ENCODE measurements around the gene DDB1. TPM values are rescaled to one million over a fixed set of nuclear protein-coding genes. Genes with fewer than 3 reads are reported as not detected.

Gene DDB1
- polyA plus RNA-seq, 1 donor from 2014 or later, result 203 TPM

DNA sequence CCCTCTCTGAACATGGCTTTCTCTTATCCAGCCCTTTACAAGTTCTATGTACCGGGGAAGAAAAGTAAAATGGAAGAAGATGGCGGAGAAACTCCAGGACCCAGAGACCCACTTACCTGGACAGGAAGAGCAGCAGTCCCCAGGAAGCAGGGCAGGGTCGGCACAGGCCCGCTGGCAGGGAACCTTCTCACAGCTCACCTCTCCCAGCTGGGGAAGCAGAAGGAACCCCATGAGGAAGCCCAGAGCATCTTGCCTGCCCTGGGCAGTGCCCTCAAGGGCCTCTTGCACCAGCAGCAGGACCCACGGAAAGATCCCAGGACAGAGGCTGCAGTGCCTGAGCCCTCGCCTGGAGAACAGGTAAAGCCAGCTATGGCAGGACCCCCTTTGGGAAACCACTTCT, 68.5 kb downstream of the DDB1 start:
- Histone ChIP-seq H3K4me3 (ENCODE audit: low read length) (no peak overlapping the region), H3F3A (ENCODE audit: insufficient read depth, low read length, poor library complexity, severe bottlenecking) (no peaks in the 10 kb centered on the region), H3K4me2 (ENCODE audit: low read length) (no peak overlapping the region), H3K27me3 (ENCODE audit: insufficient read depth, low read depth, low read length) (no peaks in the 10 kb centered on the region), H4K20me1 (ENCODE audit: insufficient read depth) (no peaks in the 10 kb centered on the region), H3K9me2 (ENCODE audit: insufficient read depth, low read length) (no peaks in the 10 kb centered on the region), H3K9me3 (ENCODE audit: low read length) (no peaks in the 10 kb centered on the region), H3K79me2 (replicated peaks; ENCODE audit: insufficient read depth, low read length) (no peaks in the 10 kb centered on the region), H3K27ac (ENCODE audit: low read length) (no peak overlapping the region), H3K9ac (ENCODE audit: low read length) (no peak overlapping the region), H3K36me3 (ENCODE audit: insufficient read depth, low read length) (no peaks in the 10 kb centered on the region), H2AFZ (ENCODE audit: low read depth, low read length) (no peak overlapping the region)
- no peak for TF ChIP-seq RAD21 (conservative IDR thresholded peaks at IDR 0.05)
- TF ChIP-seq POLR2AphosphoS5 (IDR thresholded peaks at IDR 0.05), result no peak
- TF ChIP-seq, protein P1, sequence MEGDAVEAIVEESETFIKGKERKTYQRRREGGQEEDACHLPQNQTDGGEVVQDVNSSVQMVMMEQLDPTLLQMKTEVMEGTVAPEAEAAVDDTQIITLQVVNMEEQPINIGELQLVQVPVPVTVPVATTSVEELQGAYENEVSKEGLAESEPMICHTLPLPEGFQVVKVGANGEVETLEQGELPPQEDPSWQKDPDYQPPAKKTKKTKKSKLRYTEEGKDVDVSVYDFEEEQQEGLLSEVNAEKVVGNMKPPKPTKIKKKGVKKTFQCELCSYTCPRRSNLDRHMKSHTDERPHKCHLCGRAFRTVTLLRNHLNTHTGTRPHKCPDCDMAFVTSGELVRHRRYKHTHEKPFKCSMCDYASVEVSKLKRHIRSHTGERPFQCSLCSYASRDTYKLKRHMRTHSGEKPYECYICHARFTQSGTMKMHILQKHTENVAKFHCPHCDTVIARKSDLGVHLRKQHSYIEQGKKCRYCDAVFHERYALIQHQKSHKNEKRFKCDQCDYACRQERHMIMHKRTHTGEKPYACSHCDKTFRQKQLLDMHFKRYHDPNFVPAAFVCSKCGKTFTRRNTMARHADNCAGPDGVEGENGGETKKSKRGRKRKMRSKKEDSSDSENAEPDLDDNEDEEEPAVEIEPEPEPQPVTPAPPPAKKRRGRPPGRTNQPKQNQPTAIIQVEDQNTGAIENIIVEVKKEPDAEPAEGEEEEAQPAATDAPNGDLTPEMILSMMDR (IDR thresholded peaks at IDR 0.05; ENCODE audit: poor library complexity, severe bottlenecking), result no peak
- TF ChIP-seq TAF1 (IDR thresholded peaks at IDR 0.05; ENCODE audit: low read depth), result no peak
- TF ChIP-seq EZH2 (IDR thresholded peaks at IDR 0.05; ENCODE audit: borderline replicate concordance, insufficient read depth, low read length, poor library complexity, severe bottlenecking), result no peak
- no peak for TF ChIP-seq SMC3 (conservative IDR thresholded peaks at IDR 0.05; ENCODE audit: poor library complexity)
- TF ChIP-seq, protein P2, sequence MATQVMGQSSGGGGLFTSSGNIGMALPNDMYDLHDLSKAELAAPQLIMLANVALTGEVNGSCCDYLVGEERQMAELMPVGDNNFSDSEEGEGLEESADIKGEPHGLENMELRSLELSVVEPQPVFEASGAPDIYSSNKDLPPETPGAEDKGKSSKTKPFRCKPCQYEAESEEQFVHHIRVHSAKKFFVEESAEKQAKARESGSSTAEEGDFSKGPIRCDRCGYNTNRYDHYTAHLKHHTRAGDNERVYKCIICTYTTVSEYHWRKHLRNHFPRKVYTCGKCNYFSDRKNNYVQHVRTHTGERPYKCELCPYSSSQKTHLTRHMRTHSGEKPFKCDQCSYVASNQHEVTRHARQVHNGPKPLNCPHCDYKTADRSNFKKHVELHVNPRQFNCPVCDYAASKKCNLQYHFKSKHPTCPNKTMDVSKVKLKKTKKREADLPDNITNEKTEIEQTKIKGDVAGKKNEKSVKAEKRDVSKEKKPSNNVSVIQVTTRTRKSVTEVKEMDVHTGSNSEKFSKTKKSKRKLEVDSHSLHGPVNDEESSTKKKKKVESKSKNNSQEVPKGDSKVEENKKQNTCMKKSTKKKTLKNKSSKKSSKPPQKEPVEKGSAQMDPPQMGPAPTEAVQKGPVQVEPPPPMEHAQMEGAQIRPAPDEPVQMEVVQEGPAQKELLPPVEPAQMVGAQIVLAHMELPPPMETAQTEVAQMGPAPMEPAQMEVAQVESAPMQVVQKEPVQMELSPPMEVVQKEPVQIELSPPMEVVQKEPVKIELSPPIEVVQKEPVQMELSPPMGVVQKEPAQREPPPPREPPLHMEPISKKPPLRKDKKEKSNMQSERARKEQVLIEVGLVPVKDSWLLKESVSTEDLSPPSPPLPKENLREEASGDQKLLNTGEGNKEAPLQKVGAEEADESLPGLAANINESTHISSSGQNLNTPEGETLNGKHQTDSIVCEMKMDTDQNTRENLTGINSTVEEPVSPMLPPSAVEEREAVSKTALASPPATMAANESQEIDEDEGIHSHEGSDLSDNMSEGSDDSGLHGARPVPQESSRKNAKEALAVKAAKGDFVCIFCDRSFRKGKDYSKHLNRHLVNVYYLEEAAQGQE (IDR thresholded peaks at IDR 0.05; ENCODE audit: borderline replicate concordance), result no peak
- TF ChIP-seq EP300 (conservative IDR thresholded peaks at IDR 0.05; ENCODE audit: poor library complexity, severe bottlenecking), result no peak
- no peak for TF ChIP-seq MXI1 (conservative IDR thresholded peaks at IDR 0.05; ENCODE audit: poor library complexity, severe bottlenecking)

DNA sequence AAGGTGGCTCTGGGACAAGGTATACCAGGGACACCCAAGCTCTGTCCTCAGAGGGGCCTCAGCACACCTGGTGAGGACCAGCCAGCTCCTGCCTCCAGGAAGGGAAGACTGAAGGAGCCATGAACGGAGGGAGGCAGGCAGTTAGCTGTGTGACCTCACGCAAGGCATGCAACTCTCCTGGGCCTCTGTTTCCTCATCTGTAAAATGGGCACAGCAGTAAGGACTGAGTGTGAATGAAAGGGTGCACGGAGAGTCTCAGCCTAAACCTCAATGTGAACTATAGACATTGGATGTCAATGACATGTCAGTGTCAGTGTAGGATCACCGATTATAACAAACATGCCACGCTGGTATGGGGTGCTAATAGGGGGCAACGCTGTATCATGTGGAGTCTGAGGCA, 73.5 kb downstream of the DDB1 start:
- Histone ChIP-seq H3K79me2 (replicated peaks; ENCODE audit: insufficient read depth, low read length) (no peaks in the 10 kb centered on the region), H2AFZ (ENCODE audit: low read depth, low read length) (no peak overlapping the region), H3K4me2 (ENCODE audit: low read length) (no peak overlapping the region), H3K27ac (ENCODE audit: low read length) (no peak overlapping the region), H4K20me1 (ENCODE audit: insufficient read depth) (no peaks in the 10 kb centered on the region), H3K9me3 (ENCODE audit: low read length) (no peaks in the 10 kb centered on the region), H3K36me3 (ENCODE audit: insufficient read depth, low read length) (no peaks in the 10 kb centered on the region), H3K9ac (ENCODE audit: low read length) (no peak overlapping the region), H3K27me3 (ENCODE audit: insufficient read depth, low read depth, low read length) (no peaks in the 10 kb centered on the region), H3K4me3 (ENCODE audit: low read length) (no peak overlapping the region), H3K9me2 (ENCODE audit: insufficient read depth, low read length) (no peaks in the 10 kb centered on the region), H3F3A (ENCODE audit: insufficient read depth, low read length, poor library complexity, severe bottlenecking) (no peaks in the 10 kb centered on the region)
- TF ChIP-seq, protein P1 (IDR thresholded peaks at IDR 0.05; ENCODE audit: poor library complexity, severe bottlenecking), result no peak
- TF ChIP-seq RAD21 (conservative IDR thresholded peaks at IDR 0.05), result no peak
- no peak for TF ChIP-seq MXI1 (conservative IDR thresholded peaks at IDR 0.05; ENCODE audit: poor library complexity, severe bottlenecking)
- no peak for TF ChIP-seq EZH2 (IDR thresholded peaks at IDR 0.05; ENCODE audit: borderline replicate concordance, insufficient read depth, low read length, poor library complexity, severe bottlenecking)
- TF ChIP-seq SMC3 (conservative IDR thresholded peaks at IDR 0.05; ENCODE audit: poor library complexity), result no peak
- TF ChIP-seq, protein P2 (IDR thresholded peaks at IDR 0.05; ENCODE audit: borderline replicate concordance), result no peak
- TF ChIP-seq TAF1 (IDR thresholded peaks at IDR 0.05; ENCODE audit: low read depth), result no peak

All from neural cell (in vitro differentiated cells).